ENCODE data around the gene TTC7B.

GRCh38 chr14:90717916-90718315 is 98.3 kb downstream of the TTC7B start:
- TF ChIP-seq CTCF (conservative IDR thresholded peaks at IDR 0.05; ENCODE audit: low read depth in 2 of 2) (no peak), EZH2 (IDR thresholded peaks at IDR 0.05; ENCODE audit: low read depth, unreplicated experiment) (no peak), ETS1 (IDR thresholded peaks at IDR 0.05) (no peak), POLR2AphosphoS5 (IDR thresholded peaks at IDR 0.05; ENCODE audit: low read depth) (no peak), EZH2phosphoT487 (IDR thresholded peaks at IDR 0.05; ENCODE audit: unreplicated experiment) (no peak)
- TF ChIP-seq, protein P1, sequence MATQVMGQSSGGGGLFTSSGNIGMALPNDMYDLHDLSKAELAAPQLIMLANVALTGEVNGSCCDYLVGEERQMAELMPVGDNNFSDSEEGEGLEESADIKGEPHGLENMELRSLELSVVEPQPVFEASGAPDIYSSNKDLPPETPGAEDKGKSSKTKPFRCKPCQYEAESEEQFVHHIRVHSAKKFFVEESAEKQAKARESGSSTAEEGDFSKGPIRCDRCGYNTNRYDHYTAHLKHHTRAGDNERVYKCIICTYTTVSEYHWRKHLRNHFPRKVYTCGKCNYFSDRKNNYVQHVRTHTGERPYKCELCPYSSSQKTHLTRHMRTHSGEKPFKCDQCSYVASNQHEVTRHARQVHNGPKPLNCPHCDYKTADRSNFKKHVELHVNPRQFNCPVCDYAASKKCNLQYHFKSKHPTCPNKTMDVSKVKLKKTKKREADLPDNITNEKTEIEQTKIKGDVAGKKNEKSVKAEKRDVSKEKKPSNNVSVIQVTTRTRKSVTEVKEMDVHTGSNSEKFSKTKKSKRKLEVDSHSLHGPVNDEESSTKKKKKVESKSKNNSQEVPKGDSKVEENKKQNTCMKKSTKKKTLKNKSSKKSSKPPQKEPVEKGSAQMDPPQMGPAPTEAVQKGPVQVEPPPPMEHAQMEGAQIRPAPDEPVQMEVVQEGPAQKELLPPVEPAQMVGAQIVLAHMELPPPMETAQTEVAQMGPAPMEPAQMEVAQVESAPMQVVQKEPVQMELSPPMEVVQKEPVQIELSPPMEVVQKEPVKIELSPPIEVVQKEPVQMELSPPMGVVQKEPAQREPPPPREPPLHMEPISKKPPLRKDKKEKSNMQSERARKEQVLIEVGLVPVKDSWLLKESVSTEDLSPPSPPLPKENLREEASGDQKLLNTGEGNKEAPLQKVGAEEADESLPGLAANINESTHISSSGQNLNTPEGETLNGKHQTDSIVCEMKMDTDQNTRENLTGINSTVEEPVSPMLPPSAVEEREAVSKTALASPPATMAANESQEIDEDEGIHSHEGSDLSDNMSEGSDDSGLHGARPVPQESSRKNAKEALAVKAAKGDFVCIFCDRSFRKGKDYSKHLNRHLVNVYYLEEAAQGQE (IDR thresholded peaks at IDR 0.05; ENCODE audit: unreplicated experiment) = no peak

Data from GM23338 (cell line).